Activated T-helper 1 cell treated with Interleukin-2 at 50 U/mL for 16 hours (primary cell): ENCODE measurements around the gene TMEM45A.
"Not testable (repeated sequence)": the region's sequence is repeated elsewhere in the genome, so short reads cannot be mapped to it uniquely, and the experiment has no call there.

Source experiments
- DNase-seq: peaks from one replicate; pipeline ENCODE4 v3.0.0-alpha.2; 2020; ENCODE audit warnings: low read depth

TMEM45A gene

DNA sequence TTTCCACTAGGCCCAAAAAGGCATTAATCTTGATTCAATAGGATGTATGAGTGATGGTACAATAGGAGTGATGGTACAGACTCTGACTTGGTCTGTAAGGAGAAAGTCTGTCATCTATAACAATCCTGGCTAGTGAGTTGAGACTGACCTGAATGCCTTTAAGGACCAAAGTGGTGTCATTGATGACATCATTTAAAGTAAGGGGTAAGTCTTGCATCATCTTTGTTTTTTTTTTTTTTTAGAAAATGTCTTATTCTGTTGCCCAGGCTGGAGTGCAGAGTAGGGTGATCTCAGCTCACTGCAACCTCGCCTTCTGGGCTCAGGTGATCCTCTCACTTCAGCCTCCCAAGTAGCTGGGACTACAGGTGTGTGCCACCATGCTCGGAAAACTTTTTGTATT, 5.6 kb upstream of the TMEM45A start:
- no peak for DNase-seq

DNA sequence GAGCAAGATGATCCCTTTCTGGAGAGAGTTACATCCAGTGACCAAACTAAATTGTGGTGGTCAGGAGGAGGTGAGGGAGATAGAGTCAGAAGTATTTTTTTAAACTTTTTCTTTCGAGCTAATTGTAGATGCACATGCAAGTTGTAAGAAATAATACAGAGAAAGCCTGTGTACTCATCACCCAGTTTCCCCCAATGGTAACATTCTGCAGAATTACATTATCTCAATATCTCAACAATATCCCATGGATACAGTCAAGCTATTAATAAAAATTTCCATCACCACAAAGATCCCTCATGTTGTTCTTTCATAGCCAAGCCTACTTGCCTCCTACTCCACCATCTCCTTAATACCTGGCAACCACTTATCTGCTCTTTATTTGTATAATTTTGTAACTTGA, 3.3 kb upstream of the TMEM45A start:
- no peak for DNase-seq

DNA sequence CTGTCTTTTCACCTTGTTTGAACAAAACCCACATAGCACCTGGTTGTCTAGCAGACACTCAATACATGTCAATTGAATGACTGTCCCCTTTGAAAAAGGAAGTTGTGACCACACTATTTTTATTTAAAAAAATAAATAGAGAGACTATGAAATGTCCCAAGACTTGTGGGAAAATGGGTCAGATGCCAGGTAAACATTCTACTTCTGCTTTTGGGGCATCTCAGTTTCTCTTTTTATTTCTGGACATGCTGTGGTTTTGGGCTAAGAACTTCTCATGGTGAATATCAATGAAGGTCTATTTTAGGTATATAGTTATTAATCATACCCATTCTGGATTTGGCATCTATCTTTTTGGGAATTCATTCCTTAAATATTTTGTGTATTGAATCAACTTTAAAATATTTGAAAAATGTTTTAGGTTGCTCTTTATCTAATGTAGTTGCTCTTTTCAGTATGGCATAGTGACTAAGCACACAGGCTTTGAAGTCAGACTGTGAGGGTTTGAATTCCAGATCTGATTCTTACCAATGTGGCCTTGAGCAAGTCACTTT, 4.4 kb downstream of the TMEM45A start:
- DNase-seq: no peak

DNA sequence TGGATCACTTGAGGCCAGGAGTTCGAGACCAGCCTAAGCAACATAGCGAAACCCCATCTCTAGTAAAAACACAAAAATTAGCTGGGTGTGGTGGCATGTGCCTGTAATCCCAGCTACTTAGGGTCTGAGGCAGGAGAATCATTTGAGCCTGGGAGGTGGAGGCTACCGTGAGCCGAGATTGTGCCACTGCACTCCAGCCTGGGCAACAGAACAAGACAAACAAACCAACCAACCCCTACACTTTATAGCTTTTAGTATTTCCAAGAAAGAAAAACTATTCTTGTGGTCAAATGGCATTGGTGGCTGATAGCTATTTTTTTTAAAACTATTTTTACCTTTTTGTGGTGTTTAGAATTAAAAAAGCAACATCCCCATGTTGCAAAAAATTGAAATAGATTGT, 7.2 kb downstream of the TMEM45A start:
- no peak for DNase-seq

DNA sequence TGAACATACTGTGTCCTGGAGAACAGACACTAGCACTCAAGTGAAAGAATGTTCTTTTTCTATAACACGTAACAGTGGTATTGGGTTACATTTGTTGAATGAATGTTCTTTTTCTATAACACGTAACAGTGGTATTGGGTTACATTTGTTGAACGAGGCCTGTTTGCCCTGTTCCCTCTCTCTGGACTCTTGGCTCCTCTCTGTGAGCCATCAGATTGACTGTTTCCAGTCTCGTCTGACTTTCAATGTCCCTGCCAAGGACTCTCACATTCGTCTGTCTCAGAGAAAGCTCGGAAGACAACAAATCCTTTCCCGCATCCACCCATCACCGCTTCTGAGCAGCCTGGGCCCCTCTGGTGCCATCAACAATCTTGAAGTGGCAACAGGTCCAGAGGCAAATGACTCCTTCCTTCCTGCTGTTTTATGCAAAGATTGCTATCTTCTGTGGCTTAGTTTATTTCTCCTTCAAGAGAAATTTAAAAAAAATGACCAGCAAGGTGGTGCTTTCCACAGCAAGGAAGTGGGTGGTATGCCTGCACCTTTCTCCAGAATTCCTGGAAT, 8.0 kb downstream of the TMEM45A start:
- no peak for DNase-seq

DNA sequence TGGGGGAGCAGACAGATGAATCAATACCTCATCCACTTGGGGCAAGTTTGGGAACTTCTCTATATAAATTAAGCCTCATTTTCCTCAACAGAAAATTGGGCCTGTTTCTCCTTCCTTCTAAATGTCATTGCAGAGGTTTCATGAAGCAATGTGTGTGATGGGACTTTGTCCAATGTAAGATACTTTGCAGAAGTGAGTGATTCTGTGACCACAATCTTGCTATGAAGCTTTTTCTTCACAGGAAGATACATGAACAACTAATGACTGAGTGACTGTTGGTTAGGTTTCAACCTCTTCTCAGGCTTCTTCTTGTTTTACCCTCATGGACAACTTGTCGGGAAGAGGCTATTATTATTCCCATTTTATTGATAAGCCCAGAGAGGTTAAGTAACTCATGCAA, 11.0 kb downstream of the TMEM45A start:
- DNase-seq: no peak

DNA sequence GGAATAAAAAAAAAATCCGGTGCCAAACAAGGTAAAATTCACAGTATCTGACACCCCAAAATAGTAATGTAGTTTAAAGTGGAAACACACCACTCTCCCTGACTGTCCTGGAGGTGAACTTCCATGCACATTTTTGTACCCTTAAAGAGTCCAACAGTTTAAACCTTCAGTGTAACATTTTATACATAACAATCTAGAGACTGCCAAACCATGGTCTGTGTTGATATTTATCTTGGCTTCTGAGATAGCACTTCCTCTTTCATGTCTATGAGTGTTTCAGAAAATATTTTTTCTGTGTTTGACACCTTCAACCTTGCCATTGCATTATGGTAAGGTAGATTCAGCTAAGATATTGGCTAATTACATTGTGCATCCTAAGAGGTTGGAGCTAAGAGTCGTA, 13.9 kb downstream of the TMEM45A start:
- DNase-seq: no peak

DNA sequence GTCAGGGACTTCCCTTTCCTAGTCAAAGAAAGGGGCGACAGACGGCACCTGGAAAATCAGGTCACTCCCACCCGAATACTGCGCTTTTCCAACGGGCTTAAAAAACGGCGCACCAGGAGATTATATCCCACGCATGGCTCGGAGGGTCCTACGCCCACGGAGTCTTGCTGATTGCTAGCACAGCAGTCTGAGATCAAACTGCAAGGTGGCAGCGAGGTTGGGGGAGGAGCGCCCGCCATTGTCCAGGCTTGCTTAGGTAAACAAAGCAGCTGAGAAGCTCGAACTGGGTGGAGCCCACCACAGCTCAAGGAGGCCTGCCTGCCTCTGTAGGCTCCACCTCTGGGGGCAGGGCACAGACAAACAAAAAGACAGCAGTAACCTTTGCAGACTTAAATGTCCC, 17.4 kb downstream of the TMEM45A start:
- not testable (repeated sequence) for DNase-seq

DNA sequence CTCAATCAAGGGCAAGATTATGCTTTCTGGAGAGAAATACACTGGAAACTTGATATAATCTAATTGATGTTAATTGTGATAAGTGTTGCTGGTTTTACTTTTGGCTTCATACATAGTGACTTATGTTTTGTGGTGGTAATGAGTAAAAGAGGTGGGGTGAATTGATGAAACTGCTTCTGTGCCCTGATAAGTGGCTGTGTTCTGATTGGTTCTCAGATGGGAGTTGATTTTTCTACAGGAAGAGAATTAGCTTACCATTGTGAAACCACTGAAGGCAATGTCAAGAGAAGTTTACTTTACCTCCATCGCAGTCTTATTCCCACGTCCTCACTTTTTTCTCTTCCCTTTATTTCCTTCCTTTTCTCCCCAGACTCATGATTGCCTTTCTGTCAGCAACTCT, 23.8 kb downstream of the TMEM45A start:
- no peak for DNase-seq

DNA sequence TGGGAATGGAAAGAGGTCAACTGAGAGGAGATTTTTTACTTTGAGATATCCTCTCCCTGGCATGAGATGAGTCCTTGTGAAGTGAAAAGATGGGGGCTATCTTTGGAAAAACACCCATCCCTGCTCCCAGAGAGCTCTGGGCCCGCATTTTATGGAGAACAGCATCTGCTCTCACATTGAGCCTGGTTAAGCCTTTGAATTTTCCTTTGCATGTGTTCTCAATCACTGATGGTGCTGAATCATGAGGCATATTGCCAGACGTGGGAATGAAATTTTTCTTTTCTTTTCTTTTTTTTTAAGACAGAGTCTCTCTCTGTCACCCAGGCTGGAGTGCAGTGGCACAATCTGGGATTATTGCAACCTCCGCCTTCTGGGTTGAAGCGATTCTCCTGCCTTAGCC, 24.4 kb downstream of the TMEM45A start:
- DNase-seq: no peak

DNA sequence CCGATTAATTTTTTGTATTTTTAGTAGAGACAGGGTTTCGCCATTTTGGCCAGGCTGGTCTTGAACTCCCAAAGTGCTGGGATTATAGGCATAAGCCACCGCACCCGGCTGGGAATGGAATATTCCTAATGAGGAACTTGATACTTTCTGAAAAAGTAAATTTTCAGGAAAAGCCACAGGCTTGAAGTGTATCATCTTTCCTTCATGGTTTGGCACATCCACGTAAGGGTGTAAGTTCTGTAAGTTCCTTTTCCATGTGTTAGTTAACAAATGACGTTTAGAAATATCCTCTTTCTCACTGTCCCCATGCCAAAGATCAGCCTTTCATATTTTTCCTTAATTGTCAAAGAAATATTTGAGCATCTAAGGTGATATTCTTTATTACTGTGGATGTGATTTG, 24.9 kb downstream of the TMEM45A start:
- no peak for DNase-seq

DNA sequence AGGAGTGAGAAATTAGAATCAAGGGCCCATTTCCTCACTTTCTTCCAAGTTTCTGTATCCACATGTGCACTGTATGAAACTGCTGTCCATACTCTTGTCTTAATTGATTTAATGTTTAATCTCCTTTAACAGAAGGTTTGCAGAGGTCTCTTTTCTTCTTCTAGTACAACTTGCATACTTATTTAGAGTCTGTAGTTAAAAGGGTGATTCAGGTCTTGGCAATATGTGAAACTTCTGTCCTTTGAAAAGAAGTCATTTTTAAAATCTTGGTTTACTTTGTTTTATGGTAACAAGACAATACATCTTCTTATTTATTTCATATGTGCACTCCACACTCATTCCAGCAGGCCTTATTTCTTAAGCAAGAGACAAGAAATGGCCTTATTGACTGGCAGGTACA, 25.8 kb downstream of the TMEM45A start:
- no peak for DNase-seq

DNA sequence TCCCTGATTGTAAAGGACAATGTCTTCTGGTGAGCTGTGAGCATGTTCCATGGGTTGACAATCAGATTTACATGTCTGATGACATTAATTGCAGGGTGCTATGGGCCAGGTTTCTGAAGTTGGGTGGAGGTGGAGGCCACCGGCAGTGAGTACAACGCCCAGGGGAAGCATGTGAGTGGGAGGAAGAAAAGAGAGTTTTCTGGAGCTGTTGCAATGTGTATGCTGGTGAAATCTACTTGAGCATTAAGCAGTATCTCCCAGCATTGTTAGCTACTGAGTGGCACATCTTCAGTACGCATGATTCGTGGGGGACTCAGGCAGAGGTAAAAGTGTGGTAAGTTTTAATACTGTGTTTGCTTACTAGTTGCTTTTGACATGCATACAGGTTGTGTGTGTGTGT, 26.6 kb downstream of the TMEM45A start:
- DNase-seq: no peak

DNA sequence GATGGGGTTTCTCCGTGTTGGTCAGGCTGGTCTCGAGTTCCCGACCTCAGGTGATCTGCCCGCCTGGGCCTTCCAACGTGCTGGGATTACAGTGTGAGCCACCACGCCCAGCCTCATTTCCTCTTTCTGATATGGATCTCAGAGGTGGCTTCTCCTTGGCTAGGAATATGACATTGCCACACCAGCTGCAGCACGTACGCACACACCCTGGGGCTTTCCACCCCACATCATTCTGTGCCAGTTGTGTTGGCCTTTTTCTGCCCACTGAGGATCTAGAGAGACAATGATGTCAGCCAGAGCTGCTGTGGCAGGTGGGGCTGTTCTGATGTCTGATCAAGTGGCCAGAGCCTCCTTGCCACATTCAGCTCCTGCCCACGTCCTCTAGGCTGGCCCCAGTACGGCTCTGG, 29.0 kb downstream of the TMEM45A start:
- DNase-seq: no peak

DNA sequence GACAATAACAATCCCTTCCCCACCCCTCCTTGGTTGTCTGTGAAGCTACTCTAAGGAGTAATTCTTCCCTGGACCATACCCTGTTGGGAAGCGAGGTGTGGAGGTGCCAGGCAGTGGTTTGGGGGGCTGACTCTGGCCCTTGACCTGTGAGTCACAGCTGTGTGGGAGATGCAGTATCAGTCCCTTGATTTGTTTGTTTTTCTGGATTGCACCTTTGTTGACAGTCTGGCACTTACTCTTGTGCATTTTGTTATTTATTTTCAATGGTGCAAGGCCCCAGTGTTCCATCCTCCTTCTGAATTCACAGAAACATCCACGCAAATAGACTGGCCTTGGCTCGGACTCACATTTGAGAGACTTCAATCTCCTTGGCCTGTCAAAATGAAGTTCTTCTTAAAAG, 29.7 kb downstream of the TMEM45A start:
- no peak for DNase-seq

DNA sequence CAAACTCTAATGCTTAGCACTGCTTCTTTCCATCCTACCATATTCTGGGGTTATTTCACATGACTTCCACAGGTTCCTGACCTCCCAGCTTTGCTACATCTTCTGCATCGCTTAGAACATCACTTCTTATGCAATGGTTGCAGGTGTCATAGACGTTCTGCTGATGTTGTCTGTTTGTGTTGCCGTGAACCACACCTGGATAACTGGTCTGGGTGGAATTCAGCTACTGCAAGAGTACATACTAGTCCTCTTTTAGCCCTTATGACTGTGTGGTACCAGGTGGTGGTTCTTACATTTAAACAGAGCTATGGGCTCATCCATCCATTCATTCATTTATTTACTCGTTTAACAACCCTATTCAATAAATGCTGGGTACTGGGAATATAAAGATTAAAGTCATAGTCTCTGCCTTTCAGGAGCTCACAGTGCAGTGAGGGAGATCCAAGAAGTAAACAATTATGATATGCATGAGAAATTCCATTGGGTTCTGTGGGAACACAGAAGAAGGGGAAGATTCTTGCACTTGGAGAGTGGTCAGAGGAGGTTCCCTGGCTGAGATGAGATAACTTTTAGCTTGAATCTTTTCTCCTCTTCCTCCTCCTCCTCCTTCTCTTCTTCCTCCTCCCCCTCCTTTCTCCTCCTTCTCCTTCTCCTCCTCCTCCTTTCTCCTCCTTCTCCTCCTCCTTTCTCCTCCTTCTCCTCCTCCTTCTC, 30.8 kb downstream of the TMEM45A start:
- DNase-seq: no peak

DNA sequence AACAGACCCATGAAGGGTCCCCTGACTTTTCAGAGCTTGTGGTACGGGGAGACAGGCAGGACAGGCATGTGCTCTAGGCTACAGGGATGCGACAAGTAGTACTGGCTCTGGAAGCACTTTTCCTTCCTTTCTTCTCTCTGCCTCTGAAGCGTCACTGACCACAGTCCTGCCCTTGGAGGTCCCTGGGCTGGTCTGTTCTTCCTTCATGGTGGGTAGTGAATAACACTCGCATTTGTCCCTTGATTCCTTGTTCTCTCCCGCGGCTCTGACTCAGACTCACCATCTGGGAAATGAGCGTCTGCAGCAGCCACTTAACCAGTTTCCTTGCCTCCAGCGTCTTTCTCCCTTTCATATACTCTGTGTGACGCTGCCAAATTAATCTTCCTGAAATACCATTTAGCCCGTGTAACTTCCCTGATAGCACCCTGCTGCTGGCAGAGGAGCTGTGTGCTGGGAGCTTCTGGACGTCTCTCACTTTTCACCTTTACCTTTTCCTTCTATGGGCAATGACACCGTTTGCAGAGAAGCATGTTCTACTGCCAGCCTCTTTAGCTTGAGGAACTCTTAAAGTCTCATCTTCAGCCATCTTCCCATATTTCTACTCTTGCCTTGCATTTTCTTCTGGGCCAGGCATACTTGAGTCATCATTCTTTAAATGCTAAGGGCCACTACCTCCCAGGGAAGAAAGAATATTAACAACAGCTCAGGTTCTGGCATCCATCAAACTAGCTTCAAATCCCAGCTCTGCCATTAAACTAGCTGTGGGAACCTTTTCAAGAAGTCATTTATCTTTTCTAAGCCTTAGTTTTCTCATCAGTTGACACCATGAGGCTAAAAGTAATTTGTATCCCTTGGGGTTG, 33.6 kb downstream of the TMEM45A start:
- no peak for DNase-seq

DNA sequence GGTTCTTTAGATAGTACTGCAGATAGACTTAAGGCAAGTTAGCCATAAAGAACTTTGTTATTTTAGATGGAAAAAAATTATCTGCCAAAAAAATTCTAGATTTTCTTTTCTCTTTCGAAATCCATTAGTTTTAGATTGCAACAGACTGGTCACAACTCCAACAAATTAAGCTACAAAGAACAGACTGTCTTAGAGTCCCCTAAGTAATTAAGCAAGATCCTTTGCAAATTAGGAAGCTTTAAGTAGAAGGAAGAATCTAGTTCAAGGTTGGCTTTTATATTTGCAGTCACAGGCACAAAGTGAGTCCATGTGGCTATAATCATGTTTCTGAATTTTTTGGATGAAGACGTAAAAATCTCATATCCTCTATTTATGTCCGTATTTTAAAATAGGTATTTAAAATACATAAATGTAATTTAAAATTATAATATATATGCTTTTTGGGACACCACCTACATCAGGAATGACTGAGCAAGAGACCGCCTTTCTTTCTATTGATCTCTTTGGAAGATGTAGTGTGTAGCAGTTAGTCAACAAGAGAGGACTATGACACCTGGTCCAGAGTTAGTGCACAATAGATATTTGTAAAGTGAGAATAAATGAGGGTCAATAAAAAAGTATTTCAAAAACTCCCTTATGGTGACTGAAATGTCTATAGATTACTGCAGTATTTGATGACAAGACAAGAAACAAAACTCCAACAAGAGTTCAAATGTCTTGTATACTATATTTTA, 34.4 kb downstream of the TMEM45A start:
- DNase-seq: no peak

DNA sequence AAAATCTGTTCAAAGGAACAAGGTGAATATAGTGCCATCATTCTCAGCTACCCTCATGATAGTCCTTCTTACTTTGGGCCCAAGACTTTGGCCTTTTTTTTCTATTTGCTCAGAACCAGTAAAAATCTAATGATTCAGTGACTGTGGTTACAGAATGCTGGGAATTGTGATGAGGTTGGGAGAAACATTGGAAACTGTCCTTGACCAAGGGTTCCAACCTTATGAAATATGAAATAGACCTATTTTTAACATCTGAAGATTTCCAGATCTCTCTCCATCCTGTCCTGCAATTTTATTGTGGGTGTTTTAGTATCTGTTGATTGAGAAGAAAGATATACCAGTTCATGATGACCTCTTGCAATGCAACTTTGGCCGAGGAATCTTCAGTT, 34.9 kb downstream of the TMEM45A start:
- no peak for DNase-seq

DNA sequence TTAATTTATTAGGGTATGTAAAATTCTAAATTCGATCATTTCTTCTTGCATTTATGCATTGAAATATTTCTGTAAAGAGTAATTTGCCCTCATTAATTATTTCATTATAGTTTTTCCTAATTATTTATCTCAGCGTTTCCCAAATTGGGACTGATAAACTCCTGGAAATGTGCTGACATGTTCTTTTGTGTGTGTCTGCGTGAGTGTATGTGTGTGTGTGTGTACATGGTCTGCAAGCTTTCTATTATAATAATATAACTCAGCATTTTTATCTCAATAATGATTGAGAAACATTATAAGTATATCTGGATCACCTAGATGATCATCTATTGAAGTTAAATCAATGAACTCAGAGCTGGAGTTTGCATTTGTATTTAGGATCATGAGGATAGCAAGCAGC, 38.7 kb downstream of the TMEM45A start:
- no peak for DNase-seq

DNA sequence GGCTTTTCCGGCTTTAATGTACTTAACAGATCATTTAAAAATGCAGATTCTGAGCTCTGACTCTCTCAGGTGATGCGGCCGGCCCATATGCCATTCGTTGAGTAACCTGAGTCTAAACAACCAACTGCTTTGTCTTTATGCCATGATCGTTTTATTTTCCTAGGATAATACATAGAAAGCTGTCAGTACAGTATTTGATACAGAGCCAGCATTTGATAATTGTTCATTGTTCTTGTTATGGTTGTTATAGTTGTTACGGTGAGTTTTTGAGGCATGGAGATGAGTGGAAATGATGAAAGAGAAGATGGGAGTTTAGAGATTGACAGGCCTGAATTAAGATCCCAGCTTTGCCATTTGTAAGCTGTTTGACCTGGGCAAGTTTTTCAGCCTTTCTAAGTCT, 40.0 kb downstream of the TMEM45A start:
- DNase-seq: no peak

DNA sequence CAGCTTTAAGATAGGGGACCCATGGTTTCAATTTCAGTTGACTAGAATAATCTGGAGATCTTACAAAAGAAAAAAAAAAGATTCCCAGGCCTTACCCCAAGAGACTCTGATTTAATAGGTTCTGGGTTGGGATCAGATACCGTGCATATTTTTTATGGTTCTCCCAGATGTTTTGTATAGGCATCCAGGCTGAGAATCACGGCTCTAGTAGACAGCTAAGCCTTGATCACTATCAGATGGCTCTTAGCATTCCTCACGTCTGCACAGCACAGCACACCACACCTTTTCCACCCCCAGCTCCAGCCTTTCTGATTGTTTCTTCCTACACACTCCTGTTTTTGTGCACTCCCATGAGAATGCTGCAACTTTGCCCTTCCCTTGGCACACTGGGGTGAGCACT, 40.8 kb downstream of the TMEM45A start:
- DNase-seq: no peak

DNA sequence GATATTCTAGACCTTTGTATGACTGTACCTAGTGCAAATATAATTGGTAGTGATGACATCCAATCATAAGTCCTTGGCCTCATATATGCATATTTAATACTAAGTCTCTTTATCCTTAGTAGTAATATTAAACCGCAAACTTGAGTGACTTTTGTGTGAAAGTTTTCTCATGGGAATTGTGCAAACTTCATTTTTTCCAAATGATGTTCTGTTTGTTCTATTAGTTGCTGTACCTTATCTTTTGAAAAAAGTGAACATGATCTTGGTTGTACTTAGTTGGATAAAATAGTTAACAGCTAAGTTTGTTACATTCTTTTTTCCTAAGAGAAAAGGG, 43.2 kb downstream of the TMEM45A start:
- no peak for DNase-seq
